Mesothelial cell of epicardium (in vitro differentiated cells): ENCODE results near the gene RHPN2. TPM values are rescaled to one million over a fixed set of nuclear protein-coding genes. Genes with fewer than 3 reads are reported as not detected.

Source experiments
- DNase-seq, 2 experiments: peaks; one replicate each; pipeline ENCODE4 v3.0.0; 2021; ENCODE audit warnings: low spot score in 2 of 2; ENCODE audit not compliant: unreplicated experiment in 2 of 2
- H3K27ac Mint-ChIP-seq: 2 replicates; pipeline ENCODE4 v1.8.0; 2021; ENCODE audit warnings: mixed read lengths
- H3K27me3 Mint-ChIP-seq: 2 replicates; pipeline ENCODE4 v1.8.0; 2021; ENCODE audit warnings: low read depth, mixed read lengths
- H3K36me3 Mint-ChIP-seq: 2 replicates; pipeline ENCODE4 v1.8.0; 2021; ENCODE audit warnings: mixed read lengths
- H3K4me1 Mint-ChIP-seq: 2 replicates; pipeline ENCODE4 v1.8.0; 2021; ENCODE audit warnings: mixed read lengths
- H3K4me3 Mint-ChIP-seq: 2 replicates; pipeline ENCODE4 v1.8.0; 2021; ENCODE audit warnings: mild to moderate bottlenecking, moderate library complexity, mixed read lengths
- H3K9me3 Mint-ChIP-seq: 2 replicates; pipeline ENCODE4 v1.8.0; 2021; ENCODE audit warnings: mixed read lengths
- total RNA-seq: library from RNA; stranded (reverse); gene quantifications from 3 replicates; pipeline ENCODE4 v1.2.1, GENCODE V29; 2021
- TF ChIP-seq, protein P1 (sequence below): fragments of 200-600 bp; sonication (generic); IDR thresholded peaks from one replicate; pipeline ENCODE4 v1.5.0; 2021; ENCODE audit warnings: antibody characterized with exemption; ENCODE audit not compliant: unreplicated experiment

Gene RHPN2
- total RNA-seq, 1 donor from 2014 or later = 23.3 TPM

DNA sequence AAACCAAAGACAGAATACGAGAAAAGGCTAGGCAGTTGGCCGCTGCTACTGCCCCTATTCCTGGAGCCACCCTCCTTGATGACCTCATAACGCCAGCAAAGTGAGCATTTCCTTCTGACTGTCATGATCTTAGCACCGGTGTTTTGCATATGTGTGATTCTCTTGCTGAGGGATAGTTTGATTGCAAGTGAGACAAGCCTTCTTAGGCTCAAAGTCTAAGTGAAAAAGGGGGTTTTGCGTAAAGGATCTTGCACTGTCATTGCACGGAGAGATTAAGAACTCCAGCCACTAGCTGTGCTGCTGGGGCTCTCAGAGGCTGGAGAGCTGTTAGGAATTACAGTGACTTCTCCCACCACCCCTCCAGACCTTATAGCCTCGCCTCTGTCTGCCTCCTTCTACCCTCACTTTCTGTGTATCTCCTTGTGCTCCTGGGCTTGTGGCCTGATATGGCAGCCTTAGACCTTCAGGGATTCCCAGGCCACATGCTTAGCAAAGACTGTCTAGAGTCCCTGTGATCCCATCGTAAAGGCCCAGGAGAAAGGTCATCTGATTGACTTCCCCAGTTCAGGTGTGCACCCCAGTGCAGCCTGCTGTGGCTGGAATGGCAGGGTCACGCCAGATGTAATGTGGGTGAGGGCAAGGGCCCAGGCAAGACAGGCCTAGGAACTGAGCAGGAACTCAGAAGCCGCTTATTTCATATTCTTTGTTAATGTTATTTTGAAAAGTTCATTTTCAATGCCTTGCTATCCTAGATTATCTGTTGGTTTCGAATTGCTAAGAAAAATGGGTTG is 28.9 kb upstream of the RHPN2 start:
- Mint-ChIP-seq H3K4me1 (no peaks in the 10 kb centered on the region), H3K27ac (no peak overlapping the region), H3K4me3 (no peak overlapping the region), H3K27me3 (no peaks in the 10 kb centered on the region), H3K9me3 (no peaks in the 10 kb centered on the region), H3K36me3 (peaks cover 44% of the 10 kb centered on the region)
- TF ChIP-seq, protein P1, sequence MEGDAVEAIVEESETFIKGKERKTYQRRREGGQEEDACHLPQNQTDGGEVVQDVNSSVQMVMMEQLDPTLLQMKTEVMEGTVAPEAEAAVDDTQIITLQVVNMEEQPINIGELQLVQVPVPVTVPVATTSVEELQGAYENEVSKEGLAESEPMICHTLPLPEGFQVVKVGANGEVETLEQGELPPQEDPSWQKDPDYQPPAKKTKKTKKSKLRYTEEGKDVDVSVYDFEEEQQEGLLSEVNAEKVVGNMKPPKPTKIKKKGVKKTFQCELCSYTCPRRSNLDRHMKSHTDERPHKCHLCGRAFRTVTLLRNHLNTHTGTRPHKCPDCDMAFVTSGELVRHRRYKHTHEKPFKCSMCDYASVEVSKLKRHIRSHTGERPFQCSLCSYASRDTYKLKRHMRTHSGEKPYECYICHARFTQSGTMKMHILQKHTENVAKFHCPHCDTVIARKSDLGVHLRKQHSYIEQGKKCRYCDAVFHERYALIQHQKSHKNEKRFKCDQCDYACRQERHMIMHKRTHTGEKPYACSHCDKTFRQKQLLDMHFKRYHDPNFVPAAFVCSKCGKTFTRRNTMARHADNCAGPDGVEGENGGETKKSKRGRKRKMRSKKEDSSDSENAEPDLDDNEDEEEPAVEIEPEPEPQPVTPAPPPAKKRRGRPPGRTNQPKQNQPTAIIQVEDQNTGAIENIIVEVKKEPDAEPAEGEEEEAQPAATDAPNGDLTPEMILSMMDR = no peak
- no peak for DNase-seq

DNA sequence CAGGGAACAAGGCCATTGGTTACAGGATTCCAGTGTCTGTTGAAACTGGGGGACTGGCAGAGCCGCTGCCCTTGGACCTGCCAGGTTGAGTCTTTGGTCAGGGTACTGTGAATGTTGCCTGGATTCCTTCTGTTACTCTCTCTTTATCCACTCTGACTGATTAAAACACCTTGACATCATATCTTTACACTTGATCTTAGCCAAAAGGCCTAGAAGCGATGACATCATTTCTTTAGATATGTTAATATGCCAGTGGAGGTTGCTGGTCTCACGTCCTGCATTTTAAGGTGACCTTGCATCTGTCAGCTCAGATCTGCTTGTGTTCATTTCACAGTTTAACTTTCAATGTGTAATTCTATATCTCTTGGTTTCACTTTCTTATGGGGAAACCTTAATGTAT is 25.5 kb upstream of the RHPN2 start:
- H3K4me3 Mint-ChIP-seq = no peak overlapping the region
- H3K27ac Mint-ChIP-seq = no peak overlapping the region
- peaks cover 28% of the 10 kb centered on the region for H3K36me3 Mint-ChIP-seq
- no peaks in the 10 kb centered on the region for H3K4me1 Mint-ChIP-seq
- no peak for DNase-seq
- H3K27me3 Mint-ChIP-seq = no peaks in the 10 kb centered on the region
- TF ChIP-seq, protein P1 = no peak
- no peaks in the 10 kb centered on the region for H3K9me3 Mint-ChIP-seq

DNA sequence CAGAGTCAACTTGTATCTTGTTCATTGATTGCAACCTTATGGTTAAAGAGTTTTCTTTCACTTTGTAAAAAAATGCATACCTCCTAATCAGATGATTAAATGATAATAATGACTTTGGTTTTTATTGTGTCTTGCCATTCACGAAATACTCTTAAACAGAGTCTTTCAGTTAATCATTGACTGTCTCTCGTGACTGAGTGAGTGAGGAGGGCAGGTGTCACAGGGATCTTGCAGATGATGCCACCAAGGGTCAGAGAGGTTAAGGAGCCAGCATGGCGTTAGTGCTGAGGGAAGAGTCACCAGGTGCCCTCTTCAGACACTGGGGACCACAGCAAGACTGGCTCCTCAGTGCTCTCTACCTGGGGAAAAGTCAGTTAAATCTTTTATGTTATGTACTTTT is 24.3 kb upstream of the RHPN2 start:
- Mint-ChIP-seq H3K36me3 (peaks cover 26% of the 10 kb centered on the region), H3K27me3 (no peaks in the 10 kb centered on the region), H3K4me1 (no peaks in the 10 kb centered on the region), H3K9me3 (no peaks in the 10 kb centered on the region), H3K27ac (no peak overlapping the region), H3K4me3 (no peak overlapping the region)
- TF ChIP-seq, protein P1 = no peak
- no peak for DNase-seq

DNA sequence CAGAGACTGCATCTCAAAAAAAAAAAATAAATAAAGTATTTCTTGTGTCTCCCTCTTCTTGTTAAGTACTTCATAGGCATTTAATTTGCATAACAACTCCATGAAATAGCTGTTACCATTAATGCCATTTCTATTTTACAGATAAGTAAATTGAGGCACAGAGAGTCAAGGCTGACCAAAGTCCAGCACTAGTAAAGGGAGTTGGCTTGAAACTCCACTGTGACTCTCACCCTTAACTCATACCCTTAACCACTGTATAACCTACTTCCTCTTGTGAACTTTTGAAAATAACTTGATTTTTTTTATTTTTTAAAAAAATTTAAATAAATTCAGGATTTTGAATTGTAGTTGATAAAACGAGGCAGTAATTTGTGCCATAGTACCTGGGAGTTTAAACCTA is 22.3 kb upstream of the RHPN2 start:
- DNase-seq = no peak
- Mint-ChIP-seq H3K4me1 (peaks cover 2% of the 10 kb centered on the region), H3K4me3 (no peak overlapping the region), H3K27ac (no peak overlapping the region), H3K27me3 (no peaks in the 10 kb centered on the region), H3K36me3 (peaks cover 21% of the 10 kb centered on the region), H3K9me3 (no peaks in the 10 kb centered on the region)
- TF ChIP-seq, protein P1 = no peak

DNA sequence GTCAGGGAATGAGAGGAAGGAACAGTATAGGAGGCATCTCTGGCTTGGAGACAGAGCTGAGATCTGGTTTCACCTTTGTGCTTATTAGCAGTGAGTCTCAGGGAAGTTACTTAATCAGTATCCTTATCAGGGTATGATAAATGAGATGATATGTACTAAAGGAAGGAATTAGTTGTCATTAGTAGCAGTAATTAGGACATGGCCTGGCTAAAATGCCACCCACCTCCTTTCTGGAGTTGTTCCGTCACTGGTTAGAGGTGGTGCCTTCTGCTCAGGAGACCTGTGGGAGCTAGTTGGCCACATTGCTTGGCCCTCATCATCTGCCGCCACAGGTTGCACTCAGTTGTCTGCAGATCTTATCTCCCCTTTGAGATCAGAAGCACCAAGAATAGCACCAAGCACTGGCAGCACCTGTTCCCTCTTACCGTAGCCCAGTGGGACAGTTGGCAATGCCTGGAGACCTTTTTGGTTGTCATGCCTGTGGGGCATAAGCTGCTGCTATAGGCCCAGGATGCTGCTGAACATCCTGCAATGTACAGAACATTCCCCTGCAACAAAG is 21.0 kb upstream of the RHPN2 start:
- Mint-ChIP-seq H3K36me3 (peaks cover 12% of the 10 kb centered on the region), H3K27me3 (no peaks in the 10 kb centered on the region), H3K9me3 (no peaks in the 10 kb centered on the region), H3K4me1 (peaks cover 15% of the 10 kb centered on the region), H3K27ac (no peak overlapping the region), H3K4me3 (no peak overlapping the region)
- TF ChIP-seq, protein P1 = no peak
- no peak for DNase-seq
